Measurements from ENCODE around the gene OLFML1.

Gene OLFML1

DNA sequence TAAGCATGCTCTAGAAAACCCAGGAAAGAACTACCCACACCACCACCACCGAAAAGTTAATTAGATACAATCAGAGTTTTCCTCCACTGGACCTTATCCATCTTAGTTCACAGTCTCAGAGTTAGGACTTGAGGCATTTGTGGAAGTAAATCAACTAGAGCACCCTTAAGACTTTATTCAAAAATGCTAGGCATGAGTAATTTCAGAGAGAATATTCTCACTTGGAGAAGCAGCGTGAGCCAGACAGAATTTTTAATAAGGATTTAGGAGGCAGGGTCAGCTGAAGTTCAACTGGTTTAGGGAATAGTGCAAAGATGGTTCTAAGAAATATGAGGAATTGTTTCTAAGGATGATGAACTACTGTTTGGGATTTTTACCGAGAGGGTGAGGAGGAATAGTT, 1.2 kb upstream of the OLFML1 start:
- DNase-seq, result no peak

DNA sequence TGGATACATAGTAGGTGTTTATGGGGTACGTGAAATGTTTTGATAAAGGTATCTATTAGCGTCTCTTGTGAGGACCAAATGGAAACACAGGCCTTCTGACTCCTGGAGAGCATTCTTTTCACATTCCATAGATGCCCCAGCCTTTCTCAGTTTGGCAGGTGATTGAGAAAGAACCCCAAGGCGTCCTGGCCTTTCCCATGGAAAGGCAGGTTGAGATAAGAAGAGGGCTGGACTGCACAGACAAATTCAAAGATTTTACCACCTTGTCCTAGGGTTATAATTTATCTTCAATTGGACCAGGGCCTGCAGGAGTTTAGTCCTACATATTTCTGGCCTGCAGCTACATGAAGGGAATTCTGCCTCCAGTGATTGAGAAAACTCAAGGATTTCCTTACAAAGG, 661 bp upstream of the OLFML1 start:
- DNase-seq, result no peak

DNA sequence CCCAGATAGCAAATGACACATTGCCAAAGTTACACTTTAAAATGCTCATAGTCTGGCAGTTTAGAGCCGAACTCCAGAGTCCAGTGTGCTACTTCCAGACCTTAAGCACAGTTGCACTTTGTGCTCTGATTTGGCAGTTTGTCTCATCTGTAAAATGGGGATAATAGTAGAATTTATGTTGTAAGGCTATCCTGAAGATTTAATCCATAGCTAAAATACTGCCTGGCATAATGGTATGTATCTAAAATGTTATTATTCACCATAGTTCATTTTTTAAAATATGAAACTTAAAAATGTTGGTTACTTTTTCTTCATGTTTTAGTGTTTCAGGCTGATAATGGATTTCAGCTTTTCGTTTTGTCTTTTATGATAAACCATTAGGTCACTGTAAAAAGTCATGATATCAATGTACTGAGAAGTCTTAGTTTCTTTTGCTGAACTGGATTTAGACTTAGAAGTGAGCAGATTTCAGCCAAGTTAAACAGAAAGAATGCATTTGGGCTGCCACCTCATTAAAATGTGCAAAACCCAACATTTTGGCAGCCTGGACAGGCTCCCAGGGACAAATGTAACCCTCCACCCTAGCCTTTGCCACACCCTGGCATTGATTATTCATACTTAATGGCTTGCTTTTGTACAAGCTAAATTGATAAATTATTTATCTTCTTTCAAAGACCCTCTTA, 933 bp downstream of the OLFML1 start:
- DNase-seq, result no peak

DNA sequence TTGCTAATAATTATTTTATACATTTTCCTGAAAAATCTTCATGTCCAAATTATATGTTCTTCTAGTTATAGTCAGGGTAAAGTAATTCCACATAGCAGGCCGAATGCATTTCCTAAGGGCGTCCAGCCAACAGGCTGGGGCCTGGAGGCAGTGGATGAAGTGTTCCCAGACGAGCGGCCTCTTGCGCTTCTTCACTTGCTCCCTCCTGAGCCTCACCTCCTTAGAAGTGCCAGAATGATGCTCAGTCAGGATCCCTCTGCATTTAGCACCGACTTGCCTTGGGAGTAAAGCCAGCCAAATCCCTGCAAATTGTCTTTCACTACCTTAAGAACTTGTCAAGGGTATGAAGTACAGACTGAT, 1.5 kb downstream of the OLFML1 start:
- DNase-seq, result no peak

DNA sequence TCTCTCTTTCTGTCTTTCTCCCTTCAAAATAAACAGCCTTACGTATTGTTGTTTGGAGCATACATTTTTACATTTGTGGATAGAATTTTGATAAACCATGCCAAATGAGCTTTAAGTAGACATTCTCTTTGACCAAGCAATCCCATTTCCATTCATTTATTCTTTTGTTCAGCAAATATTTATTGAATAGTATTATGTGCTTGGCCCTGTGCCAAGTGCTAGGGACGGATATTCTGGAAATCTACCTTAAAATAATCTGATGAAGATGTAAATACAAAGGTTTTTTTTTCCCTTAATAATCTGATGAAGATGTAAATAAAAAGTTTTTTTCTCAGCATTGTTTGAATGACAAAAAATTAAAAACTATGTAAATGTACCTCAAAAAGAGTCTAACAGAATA, 2.1 kb downstream of the OLFML1 start:
- no peak for DNase-seq

DNA sequence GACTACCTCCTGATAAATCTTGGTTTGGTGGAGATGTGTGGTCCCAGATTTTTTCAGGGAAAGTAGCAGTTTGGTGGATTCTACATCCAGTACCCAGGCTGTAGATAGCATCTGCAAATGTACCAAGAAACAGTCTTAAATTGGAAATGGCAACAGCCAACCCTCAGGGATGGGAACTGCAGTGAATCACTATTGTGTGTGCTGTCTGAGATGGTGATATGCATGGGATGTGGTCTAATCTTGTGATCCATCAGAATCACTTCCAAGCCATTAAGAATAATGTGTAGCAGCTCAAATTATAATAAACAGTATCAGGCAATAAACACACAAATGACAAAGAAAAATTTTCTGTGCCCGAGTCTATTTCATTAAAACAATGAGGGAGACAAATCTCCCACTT, 3.4 kb downstream of the OLFML1 start:
- DNase-seq, result no peak

DNA sequence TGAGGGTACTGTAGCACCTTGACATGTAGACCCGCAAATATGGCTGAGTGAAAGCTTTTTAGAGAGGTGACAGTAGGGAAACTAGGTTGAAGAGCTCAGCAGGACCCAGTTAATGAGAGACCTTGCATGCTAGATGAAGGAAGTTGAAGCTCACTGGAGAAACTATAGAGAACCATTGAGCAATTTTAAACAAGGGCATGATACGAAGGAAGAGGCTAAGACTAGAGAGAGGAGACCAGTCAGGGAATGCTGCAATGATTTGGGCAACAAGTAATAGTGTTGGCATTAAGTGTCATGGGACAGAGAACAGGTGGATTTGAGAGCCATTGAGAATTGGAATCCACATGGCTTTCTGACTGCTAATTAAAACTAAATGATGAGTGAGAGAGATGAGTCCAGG, 4.1 kb downstream of the OLFML1 start:
- no peak for DNase-seq

DNA sequence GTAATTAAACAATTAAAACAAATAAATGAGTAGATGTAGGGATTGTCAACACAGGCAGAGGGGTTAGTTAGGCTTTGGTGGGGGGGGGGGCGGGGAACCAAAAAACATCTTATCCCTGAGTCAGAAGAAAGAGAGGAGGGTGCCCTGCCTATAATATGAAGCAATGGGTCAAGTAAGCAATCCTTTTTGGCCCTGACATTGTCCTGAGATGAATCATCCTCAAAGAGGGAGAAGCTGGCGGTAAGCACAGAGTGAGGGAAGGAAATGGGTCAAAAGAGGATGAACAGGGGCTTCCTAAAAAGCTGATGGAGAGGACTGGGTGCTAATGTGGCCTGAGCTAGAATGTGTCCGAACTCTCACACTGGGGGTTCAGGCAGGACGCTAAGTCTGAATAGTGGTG, 4.7 kb downstream of the OLFML1 start:
- no peak for DNase-seq

DNA sequence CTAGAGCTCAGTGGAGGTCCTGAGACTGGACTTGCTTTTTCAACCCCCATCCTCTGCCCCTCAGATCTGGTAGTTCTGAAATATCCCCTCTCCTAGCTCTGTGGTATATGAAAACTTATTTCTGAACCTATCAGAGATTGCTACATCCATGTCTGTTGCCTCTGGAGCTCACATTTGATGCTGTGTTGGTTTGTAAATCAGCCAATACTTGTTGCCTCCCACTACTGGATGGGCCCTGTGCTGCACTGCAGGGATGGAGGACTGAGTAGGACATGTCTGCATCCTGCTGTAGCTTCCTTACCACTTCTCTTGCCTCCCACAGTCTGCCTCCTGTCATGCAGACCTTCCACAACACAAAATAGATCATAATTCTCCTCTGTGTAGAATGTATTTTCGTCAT, 5.2 kb downstream of the OLFML1 start:
- no peak for DNase-seq

DNA sequence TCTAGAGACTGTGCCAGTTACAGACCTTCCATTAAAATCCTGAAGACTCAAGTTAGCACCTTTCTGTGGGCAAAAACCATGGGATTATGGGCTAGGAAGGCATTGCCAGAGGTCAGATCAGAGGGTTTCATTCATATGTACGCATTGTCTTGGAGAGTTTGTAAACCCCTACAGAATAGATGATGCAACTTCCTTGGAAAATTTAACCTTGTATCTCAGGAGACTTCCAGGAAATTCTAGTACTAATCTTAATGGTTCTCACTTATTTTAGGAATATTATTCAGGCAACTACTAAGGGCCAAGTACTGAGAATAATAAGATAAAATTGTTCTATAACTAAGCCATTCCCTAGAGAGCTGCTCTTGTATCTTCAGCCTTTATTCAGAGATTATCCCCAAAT, 6.9 kb downstream of the OLFML1 start:
- no peak for DNase-seq

DNA sequence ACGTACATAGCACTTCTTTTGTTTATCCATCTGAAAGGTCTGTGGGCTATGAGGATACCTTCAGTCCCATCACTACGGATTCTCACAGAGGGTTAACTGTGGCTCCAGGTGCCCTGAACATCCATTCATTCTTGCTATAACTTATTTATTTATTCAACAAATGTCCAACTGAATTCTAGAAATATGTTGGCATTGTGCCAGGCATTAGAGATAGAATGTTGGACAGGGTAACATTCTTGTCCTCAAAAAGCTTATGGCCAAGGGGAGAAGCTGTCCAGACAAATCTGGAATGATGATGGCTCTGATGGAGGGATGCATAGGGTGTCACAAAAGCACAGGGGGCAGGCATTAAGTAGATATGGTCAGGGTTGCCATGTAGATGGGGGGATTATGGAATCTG, 8.4 kb downstream of the OLFML1 start:
- no peak for DNase-seq

DNA sequence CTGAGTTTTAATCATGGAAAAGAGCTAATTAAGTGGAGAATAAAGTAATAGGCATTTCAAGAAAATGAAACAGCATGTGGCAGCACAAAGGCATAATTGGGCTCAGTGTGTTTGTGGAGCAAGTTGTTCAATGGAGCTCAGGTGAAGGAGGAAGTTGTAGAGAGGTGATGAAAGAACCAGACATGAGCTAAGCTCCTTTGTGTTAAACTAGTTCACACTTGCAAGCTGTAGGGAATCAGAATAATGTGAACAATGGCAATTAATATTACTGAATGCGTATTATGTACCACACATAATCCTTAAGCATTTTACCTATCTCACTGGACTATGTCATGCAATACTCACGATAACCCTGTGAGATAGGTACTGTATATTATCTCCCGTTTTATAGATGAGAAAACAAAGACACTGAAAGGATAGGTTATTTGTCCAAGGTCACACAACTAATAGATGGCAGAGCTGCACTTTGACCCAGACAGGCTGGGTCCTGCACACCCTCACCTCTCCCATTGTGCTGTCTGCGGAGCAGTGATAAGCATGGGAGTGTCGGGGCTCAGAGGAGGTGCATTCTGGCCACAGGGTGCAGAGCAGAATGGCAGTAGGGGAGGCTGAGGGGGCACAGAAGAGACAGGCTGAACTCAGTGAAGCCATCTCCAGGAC, 8.9 kb downstream of the OLFML1 start:
- DNase-seq, result no peak

DNA sequence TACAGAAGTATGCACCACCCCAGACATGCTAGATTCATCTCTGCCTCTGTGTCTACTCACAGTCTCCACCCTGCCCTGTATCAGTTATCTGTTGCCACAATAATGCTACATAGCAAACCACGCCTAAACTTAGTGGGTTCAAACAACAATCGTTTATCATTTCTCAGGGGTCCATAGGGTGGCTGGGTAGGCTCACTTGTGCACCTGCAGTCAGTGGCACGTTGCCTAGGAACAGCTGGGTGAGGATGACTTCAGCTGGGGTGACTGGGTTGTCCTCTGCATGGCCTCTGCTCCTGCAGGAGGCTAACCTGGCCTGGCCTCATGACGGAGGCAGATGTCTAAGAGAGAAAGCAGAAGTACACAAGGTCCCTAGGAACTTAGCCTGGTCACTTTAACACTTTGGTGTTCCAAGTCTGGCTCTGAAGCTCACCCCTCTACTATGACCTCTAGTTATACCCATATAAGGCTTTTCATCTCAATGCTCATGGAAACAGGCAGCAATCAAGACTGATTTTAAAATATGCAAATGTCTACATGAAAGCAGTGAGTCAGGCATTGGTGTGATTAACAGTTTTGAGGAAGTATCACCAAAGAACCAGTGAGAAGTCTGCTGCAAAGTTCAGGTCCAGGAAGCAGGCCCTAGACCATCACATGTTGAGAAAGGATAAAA, 10.7 kb downstream of the OLFML1 start:
- peak; percentile 69 for DNase-seq

DNA sequence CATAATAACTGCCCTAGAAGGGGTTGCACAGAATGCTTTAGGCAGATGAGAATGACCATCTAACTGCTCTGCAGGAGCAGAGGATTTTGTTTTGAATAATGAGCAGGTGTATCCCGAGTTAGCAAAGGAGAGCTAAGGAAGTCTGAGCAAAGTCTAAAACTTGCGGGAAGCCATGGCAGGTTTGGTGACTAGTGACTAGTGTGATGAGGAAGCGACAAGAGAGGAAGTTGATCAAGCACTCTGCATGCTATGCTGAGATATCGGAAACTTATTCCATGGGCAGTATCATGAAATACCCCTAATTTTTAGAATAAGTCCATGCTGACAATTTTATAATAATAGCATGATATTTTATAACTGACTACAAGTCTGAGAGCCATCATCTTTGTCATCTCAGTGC, 12.9 kb downstream of the OLFML1 start:
- DNase-seq, result no peak

DNA sequence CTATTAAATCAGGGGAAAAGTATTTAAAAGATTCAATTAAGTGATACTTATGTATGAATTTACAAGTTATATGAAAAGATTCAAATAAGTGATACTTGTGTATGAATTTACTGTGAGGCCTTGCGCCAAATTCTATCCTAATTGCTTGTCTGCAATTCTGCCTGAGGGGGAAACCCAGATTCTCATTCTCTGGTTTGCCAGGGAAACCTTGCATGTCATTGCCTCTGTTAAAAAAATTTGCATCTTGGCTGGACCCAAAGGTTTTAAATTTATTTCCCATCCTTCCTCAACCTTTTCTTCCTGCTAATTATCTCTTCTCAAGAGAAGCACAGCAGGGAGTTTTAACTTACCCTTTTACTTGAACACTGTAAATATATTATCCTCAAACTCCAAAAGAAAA, 13.8 kb downstream of the OLFML1 start:
- DNase-seq, result no peak

DNA sequence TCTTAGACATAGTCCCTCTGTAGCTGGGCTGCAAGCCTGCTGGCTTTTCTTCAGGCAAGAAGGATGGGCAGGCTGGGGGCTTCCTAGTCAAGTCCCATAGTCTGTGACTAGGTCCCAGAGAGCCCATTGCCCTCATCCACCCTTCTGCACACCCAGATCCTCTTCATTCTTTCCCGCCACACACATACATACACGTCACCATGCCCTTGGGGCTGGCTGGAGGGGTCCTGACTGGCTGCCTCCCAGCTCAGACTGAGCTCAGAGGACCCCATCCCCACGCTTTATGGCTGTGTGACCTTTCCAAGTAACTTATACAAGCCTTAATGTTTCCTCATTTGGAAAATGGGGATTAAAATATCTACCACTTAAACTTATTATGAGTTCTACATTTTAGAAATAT, 14.9 kb downstream of the OLFML1 start:
- no peak for DNase-seq

DNA sequence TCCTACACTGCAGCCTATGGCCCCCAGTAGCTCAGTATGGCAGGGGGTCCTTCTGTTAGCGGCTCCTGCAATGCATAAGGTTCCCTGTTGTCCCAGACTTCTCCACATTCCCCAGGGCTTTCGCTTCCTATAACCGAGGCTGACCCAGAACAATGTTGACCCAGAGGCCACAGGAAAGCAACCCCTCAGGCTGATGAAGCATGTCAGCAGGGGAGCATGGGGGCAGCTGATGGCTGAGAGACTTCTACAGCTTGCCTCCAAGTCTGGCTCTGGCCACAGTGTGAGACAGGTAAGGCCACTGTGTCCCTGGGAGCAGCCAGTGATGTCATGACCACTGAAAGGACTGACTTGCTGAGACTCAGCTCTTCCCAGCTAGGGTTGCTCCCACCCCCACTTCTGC, 15.9 kb downstream of the OLFML1 start:
- DNase-seq, result no peak

DNA sequence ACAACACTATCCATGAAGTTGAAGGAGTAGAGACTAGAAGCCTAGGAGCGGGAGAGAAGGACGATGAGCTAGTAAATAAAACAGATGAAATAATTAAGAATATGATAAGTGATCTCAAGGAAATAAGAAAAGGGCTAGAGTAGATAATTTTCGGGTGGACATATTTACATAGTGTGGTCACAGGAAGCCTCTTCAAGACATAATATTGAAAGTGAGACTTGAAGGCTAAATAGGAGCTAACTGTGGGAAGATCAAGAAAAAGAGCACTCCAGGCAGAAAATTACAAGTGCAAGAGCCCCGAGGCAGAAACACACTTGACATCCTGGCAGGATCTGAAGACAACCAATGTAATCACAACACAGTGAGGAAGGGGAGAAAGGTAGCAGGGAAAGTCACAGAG, 16.6 kb downstream of the OLFML1 start:
- DNase-seq, result no peak

DNA sequence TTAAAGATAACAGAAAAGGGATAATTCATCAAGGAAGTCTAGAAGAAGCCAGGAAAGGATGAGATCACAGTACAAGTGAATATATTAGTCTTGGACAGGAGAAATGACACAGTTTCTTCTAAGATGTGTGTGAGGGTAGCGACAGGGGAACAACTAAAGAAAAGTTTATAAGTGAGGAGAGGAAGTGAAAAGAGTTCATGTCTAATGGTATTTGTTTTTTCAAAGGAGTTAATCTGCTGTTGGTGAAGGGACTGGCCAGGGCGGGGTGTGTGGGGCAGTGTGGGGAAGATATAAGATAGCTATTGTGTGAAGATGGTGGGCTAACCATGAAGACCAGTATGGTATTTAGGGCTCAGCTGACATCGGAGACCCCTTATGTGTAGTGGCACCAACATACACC, 20.9 kb downstream of the OLFML1 start:
- no peak for DNase-seq

DNA sequence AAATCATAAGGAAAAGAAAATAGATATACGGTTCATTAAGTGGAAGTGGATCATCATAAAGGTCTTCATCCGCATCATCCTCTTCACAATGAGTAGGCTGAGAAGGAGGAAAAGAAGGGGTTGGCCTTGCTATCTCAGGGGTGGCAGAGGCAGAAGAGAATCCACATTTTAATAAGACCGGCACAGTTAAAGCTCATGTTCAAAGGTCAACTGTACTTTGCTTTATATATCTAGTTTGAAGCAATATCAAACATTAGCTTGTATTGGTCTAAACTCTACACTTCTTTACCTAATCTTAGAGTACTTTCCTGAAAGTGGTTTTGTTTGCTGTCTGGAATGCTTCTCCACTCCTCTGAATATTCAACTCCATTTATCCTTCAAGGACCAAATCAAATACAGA, 22.8 kb downstream of the OLFML1 start:
- no peak for DNase-seq

DNA sequence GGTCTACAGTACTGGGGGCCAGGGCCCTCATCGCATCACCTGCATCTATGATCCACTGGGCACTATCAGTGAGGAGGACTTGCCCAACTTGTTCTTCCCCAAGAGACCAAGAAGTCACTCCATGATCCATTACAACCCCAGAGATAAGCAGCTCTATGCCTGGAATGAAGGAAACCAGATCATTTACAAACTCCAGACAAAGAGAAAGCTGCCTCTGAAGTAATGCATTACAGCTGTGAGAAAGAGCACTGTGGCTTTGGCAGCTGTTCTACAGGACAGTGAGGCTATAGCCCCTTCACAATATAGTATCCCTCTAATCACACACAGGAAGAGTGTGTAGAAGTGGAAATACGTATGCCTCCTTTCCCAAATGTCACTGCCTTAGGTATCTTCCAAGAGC, 24.7 kb downstream of the OLFML1 start:
- DNase-seq, result no peak

DNA sequence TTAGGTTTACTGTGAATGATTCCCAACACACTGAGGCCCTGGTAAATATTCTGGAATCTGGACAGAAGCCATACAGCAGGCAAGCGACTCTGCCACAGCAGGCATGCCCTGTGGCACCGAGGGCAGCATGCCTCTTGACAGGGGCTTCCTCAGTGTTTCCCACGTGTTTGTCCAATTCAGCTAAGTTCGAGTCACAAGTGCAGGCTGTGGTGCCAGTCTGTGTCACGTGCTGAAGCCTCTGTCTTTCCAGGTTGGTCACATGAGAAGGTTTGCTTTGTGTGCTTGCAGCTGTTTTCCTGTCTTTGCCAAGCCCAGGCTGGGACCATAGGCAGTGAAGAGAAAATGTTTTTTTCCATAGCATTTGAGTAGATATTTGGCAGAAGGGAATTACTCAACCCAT, 26.1 kb downstream of the OLFML1 start:
- peak; percentile 73 for DNase-seq

DNA sequence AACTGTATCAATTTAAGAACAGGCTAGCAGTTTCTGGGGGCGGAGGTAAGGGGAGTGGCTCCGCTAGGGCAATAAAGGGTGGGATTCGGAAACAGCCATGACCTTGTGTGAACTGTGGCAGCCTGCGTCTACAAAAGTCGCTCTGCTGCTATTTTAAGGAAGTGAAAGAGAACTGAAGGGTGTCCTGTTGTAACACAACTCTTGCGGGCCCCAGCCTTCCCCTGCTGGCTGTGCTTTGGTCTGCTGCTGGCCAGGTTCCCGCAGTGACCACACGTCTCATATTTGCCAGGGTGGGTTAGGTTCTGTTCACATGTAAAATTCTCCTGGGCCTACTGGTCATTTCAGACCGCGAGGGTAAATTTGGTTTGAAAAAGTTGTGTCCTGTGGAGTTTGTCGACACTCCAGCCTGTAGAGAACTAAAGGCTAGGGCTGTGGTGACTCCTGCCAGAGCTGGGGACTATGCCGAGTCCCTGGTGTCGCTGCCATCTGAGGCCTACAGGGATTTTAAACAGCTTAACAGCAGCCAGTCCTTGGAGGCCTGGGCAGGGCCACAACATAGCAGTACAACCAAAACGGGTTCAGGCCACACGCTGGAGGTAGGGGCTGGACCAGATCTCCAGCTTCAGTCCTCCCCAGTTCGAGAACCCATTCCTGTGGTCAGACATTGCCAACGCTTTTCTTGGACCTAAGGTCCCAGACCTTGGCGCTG, 27.4 kb downstream of the OLFML1 start:
- DNase-seq, result peak; percentile 85
